PC-3 (cell line): ENCODE data around the gene C1QTNF3. TPM values are rescaled to one million over a fixed set of nuclear protein-coding genes. Genes with fewer than 3 reads are reported as not detected.
"Not testable (repeated sequence)": the region's sequence is repeated elsewhere in the genome, so short reads cannot be mapped to it uniquely, and the experiment has no call there.

Experiments
- ATAC-seq: fragments of 200-7000 bp; cut with Tn5 transposase; 2 replicates; pipeline ENCODE4 v1.9.1; 2020; ENCODE audit warnings: mild to moderate bottlenecking, moderate library complexity
- BruUV-seq: library from RNA; stranded (reverse); fragments of 400-500 nt; replicated peaks from 2 replicates; lab custom pipeline; 2021; lab: Mats Ljungman, UMichigan
- CTCF ChIA-PET: fragments of 300-600 bp; sonication (Branson Sonifier 250); formaldehyde crosslinking; loops from one replicate; lab custom pipeline; 2022; ENCODE audit warnings: antibody characterized with exemption; lab: Charles Lee
- POLR2A ChIA-PET: fragments of 300-600 bp; sonication (Branson Sonifier 250); formaldehyde crosslinking; loops from one replicate; lab custom pipeline; 2022; ENCODE audit warnings: antibody characterized with exemption; ENCODE audit not compliant: unreplicated experiment; lab: Charles Lee
- DNase-seq: peaks from one replicate; pipeline ENCODE4 v3.0.0-alpha.2; 2015
- H2AFZ ChIP-seq: fragments of 300-600 bp; sonication (generic); 2 replicates; pipeline ENCODE4 v1.6.0; 2016; ENCODE audit warnings: antibody characterized with exemption, low read length
- H3F3A ChIP-seq: fragments of 300-600 bp; sonication (generic); one replicate; pipeline ENCODE4 v1.6.0; 2017; ENCODE audit warnings: antibody characterized with exemption, low read length, control low read depth, mild to moderate bottlenecking; ENCODE audit not compliant: unreplicated experiment
- H3K27ac ChIP-seq: fragments of 300-600 bp; sonication (generic); 2 replicates; pipeline ENCODE4 v1.5.1; 2016; ENCODE audit warnings: mild to moderate bottlenecking, low read length
- H3K27me3 ChIP-seq: fragments of 300-600 bp; sonication (generic); 2 replicates; pipeline ENCODE4 v1.6.1; 2016; ENCODE audit warnings: low read length, mixed read lengths
- H3K36me3 ChIP-seq: fragments of 300-600 bp; sonication (generic); 2 replicates; pipeline ENCODE4 v1.6.1; 2016; ENCODE audit warnings: low read depth, mixed run types, low read length, mixed read lengths
- H3K4me1 ChIP-seq: fragments of 300-600 bp; sonication (generic); 2 replicates; pipeline ENCODE4 v1.5.1; 2016; ENCODE audit warnings: low read length; ENCODE audit not compliant: insufficient read depth
- H3K4me2 ChIP-seq: fragments of 300-600 bp; sonication (generic); 2 replicates; pipeline ENCODE4 v1.6.0; 2016; ENCODE audit warnings: low read length
- H3K4me3 ChIP-seq: fragments of 300-600 bp; sonication (generic); 2 replicates; pipeline ENCODE4 v1.5.1; 2016; ENCODE audit warnings: mild to moderate bottlenecking, low read length, mixed read lengths
- H3K79me2 ChIP-seq: fragments of 300-600 bp; sonication (generic); 2 replicates; pipeline ENCODE4 v1.6.1; 2017; ENCODE audit warnings: low read length, mixed read lengths
- H3K9ac ChIP-seq: fragments of 300-600 bp; sonication (generic); 2 replicates; pipeline ENCODE4 v1.6.0; 2016; ENCODE audit warnings: mild to moderate bottlenecking, low read length
- H3K9me2 ChIP-seq: fragments of 300-600 bp; sonication (generic); replicated peaks from 2 replicates; pipeline ENCODE4 v1.6.1; 2016; ENCODE audit warnings: mixed run types, low read length, mixed read lengths
- H3K9me3 ChIP-seq: fragments of 300-600 bp; sonication (generic); 2 replicates; pipeline ENCODE4 v1.6.1; 2016; ENCODE audit warnings: low read length, mixed read lengths
- H4K20me1 ChIP-seq: fragments of 300-600 bp; sonication (generic); 2 replicates; pipeline ENCODE4 v1.6.1; 2016; ENCODE audit warnings: low read length, mixed read lengths
- CTCF ChIP-seq: fragments of 300-600 bp; sonication (generic); conservative IDR thresholded peaks from 2 replicates; pipeline ENCODE4 v1.5.1; 2017; ENCODE audit warnings: antibody characterized with exemption, low read depth, mild to moderate bottlenecking, low read length
- EZH2 ChIP-seq: fragments of 300-600 bp; sonication (generic); IDR thresholded peaks from one replicate; pipeline ENCODE4 v1.6.1; 2017; ENCODE audit warnings: antibody characterized with exemption, mild to moderate bottlenecking, low read length; ENCODE audit not compliant: unreplicated experiment
- EZH2phosphoT487 ChIP-seq: fragments of 300-600 bp; sonication (generic); IDR thresholded peaks from 2 replicates; pipeline ENCODE4 v1.6.1; 2018; ENCODE audit warnings: mild to moderate bottlenecking, antibody characterized with exemption, low read length, borderline replicate concordance
- intact Hi-C: fragments of 100-400 bp; cut with micrococcal nuclease; formaldehyde crosslinking; loops from 2 replicates; pipeline ENCODE4 v1.9.0; 2023
- total RNA-seq: library from RNA; depleted of rRNA; stranded (reverse); fragments of >200 nt; gene quantifications from 2 replicates; pipeline ENCODE4 v1.2.3, GENCODE V29; 2014

Gene C1QTNF3
- total RNA-seq, 1 experiment from 2014 or later: 1.1 TPM

DNA sequence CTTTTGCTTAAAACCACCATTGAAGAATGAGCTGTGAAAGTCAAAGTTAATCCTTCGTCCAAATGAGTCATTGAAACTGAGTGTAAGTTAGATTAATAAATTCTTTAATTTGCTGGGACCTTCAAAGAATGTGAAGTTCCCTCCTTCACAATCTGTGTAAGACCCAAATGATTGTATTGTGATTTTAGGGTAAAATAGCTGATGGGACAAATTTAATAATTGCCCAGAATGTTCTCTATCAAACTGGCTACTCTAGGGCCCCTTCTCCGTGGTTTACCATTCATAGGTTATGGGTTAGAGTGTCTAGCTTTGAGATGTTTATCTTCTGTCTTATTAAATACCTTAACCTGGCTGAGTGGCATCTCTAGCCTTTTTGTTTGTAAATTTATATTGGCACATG lies 11.9 kb downstream of the C1QTNF3 start:
- no peak overlapping the region for H3K4me3 ChIP-seq
- H3K9me2 ChIP-seq: no peaks in the 10 kb centered on the region
- H3K79me2 ChIP-seq: no peaks in the 10 kb centered on the region
- BruUV-seq: no TSS peak
- TF ChIP-seq EZH2phosphoT487 (no peak), EZH2 (no peak), CTCF (no peak)
- no peak overlapping the region for H3K9ac ChIP-seq
- H4K20me1 ChIP-seq: no peaks in the 10 kb centered on the region
- H3F3A ChIP-seq: no peaks in the 10 kb centered on the region
- H3K9me3 ChIP-seq: no peaks in the 10 kb centered on the region
- DNase-seq: no peak
- no peak overlapping the region for H3K27ac ChIP-seq
- no peaks in the 10 kb centered on the region for H3K27me3 ChIP-seq
- CTCF ChIA-PET: no interaction called here
- no peak for ATAC-seq
- intact Hi-C loops: no loop called here
- H3K4me1 ChIP-seq: no peaks in the 10 kb centered on the region
- H2AFZ ChIP-seq: no peak overlapping the region
- POLR2A ChIA-PET: no interaction called here
- no peaks in the 10 kb centered on the region for H3K36me3 ChIP-seq
- H3K4me2 ChIP-seq: no peak overlapping the region

DNA sequence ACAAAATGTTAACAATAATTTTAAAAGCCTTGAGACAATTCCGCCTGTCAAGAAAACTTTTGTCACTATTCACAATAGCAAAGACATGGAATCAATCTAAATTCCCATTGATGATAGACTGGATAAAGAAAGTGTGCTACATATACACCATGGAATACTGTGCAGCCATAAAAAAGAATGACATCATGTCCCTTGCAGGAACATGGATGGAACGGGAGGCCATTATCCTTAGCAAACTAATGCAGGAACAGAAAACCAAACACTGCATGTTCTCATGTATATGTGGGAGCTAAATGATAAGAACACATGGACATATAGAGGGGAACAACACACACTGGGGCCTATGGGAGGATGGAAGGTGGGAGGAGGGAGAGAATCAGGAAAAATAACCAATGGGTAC lies 12.4 kb downstream of the C1QTNF3 start:
- H4K20me1 ChIP-seq, ATAC-seq, H2AFZ ChIP-seq, H3K9me2 ChIP-seq, H3K27me3 ChIP-seq, H3K4me3 ChIP-seq, CTCF ChIA-PET, H3K27ac ChIP-seq, H3K79me2 ChIP-seq, H3K36me3 ChIP-seq, H3F3A ChIP-seq, POLR2A ChIA-PET, intact Hi-C loops, DNase-seq, H3K4me1 ChIP-seq, H3K4me2 ChIP-seq, BruUV-seq, H3K9me3 ChIP-seq, H3K9ac ChIP-seq: not testable (repeated sequence)

GRCh38 chr5:34030048-34030447 lies 13.0 kb downstream of the C1QTNF3 start:
- no peak for TF ChIP-seq EZH2
- no peak for TF ChIP-seq CTCF
- TF ChIP-seq EZH2phosphoT487: no peak
- no peak overlapping the region for H3K4me3 ChIP-seq
- no peak overlapping the region for H3K27ac ChIP-seq
- intact Hi-C loops: no loop called here
- CTCF ChIA-PET: no interaction called here
- H3K4me2 ChIP-seq: no peak overlapping the region
- no peak overlapping the region for H3K9ac ChIP-seq
- no peaks in the 10 kb centered on the region for H3K27me3 ChIP-seq
- no peak overlapping the region for H2AFZ ChIP-seq
- no peaks in the 10 kb centered on the region for H3K4me1 ChIP-seq
- H3K36me3 ChIP-seq: no peaks in the 10 kb centered on the region
- no peaks in the 10 kb centered on the region for H4K20me1 ChIP-seq
- ATAC-seq (no peak), DNase-seq (no peak)
- no peaks in the 10 kb centered on the region for H3K9me3 ChIP-seq
- no peaks in the 10 kb centered on the region for H3K9me2 ChIP-seq
- H3F3A ChIP-seq: no peaks in the 10 kb centered on the region
- no TSS peak for BruUV-seq
- H3K79me2 ChIP-seq: no peaks in the 10 kb centered on the region
- POLR2A ChIA-PET: no interaction called here
